ENCODE measurements around the gene SRD5A2. TPM values are rescaled to one million over a fixed set of nuclear protein-coding genes. Genes with fewer than 3 reads are reported as not detected.

The SRD5A2 gene
- total RNA-seq, 1 donor from 2014 or later, result not detected

GRCh38 chr2:31534636-31535035, 46.1 kb downstream of the SRD5A2 start:
- ChIA-PET CTCF (no interaction called here), POLR2A (no interaction called here)
- Mint-ChIP-seq H3K27ac (no peak overlapping the region), H3K4me1 (no peaks in the 10 kb centered on the region), H3K27me3 (peaks cover 13% of the 10 kb centered on the region), H3K9me3 (no peaks in the 10 kb centered on the region), H3K4me3 (no peak overlapping the region), H3K36me3 (ENCODE audit: low read depth) (no peaks in the 10 kb centered on the region)
- intact Hi-C loops (cut with micrococcal nuclease), result no loop called here
- no peak for TF ChIP-seq CTCF (IDR thresholded peaks at IDR 0.05)
- DNase-seq, result no peak
- ATAC-seq (ENCODE audit: low read depth), result no peak

- Mint-ChIP-seq H3K27ac (no peak overlapping the region), H3K9me3 (no peaks in the 10 kb centered on the region), H3K27me3 (peaks cover 21% of the 10 kb centered on the region), H3K36me3 (ENCODE audit: low read depth) (no peaks in the 10 kb centered on the region), H3K4me3 (no peak overlapping the region), H3K4me1 (no peaks in the 10 kb centered on the region)
- TF ChIP-seq CTCF (IDR thresholded peaks at IDR 0.05), result no peak
- ATAC-seq (ENCODE audit: low read depth) (no peak), DNase-seq (no peak)
- intact Hi-C loops (cut with micrococcal nuclease), result no loop called here
- ChIA-PET POLR2A (no interaction called here), CTCF (no interaction called here)
Measured at GRCh38 chr2:31533036-31533435, 47.7 kb downstream of the SRD5A2 start.

- no peak for TF ChIP-seq CTCF (IDR thresholded peaks at IDR 0.05)
- intact Hi-C loops (cut with micrococcal nuclease), result no loop called here
- Mint-ChIP-seq H3K9me3 (no peaks in the 10 kb centered on the region), H3K27me3 (peaks cover 19% of the 10 kb centered on the region), H3K27ac (no peak overlapping the region), H3K36me3 (ENCODE audit: low read depth) (no peaks in the 10 kb centered on the region), H3K4me1 (no peaks in the 10 kb centered on the region), H3K4me3 (no peak overlapping the region)
- ChIA-PET CTCF (no interaction called here), POLR2A (no interaction called here)
- DNase-seq, result no peak
- no peak for ATAC-seq (ENCODE audit: low read depth)
Measured at GRCh38 chr2:31531101-31531500, 49.6 kb downstream of the SRD5A2 start.

GRCh38 chr2:31529256-31529655, 51.5 kb downstream of the SRD5A2 start:
- H3K27ac Mint-ChIP-seq, result no peak overlapping the region
- peaks cover 30% of the 10 kb centered on the region for H3K27me3 Mint-ChIP-seq
- no peak for TF ChIP-seq CTCF (IDR thresholded peaks at IDR 0.05)
- intact Hi-C loops (cut with micrococcal nuclease), result loop anchor here (10.0 kb wide), 2 partner anchors 1364 to 1444 kb away; no protein-coding TSS in a partner anchor
- no peaks in the 10 kb centered on the region for H3K36me3 Mint-ChIP-seq (ENCODE audit: low read depth)
- no peaks in the 10 kb centered on the region for H3K9me3 Mint-ChIP-seq
- ATAC-seq (ENCODE audit: low read depth) (no peak), DNase-seq (no peak)
- CTCF ChIA-PET, result interaction anchor here (1.2 kb wide), 1 partner anchor 818 kb away, joined by 4 read pairs; no protein-coding TSS in a partner anchor
- no peaks in the 10 kb centered on the region for H3K4me1 Mint-ChIP-seq
- no peak overlapping the region for H3K4me3 Mint-ChIP-seq
- POLR2A ChIA-PET, result no interaction called here

GRCh38 chr2:31528823-31529222, 51.9 kb downstream of the SRD5A2 start:
- ATAC-seq (ENCODE audit: low read depth) (no peak), DNase-seq (no peak)
- intact Hi-C loops (cut with micrococcal nuclease), result loop anchor here (10.0 kb wide), 2 partner anchors 1364 to 1444 kb away; no protein-coding TSS in a partner anchor
- TF ChIP-seq CTCF (IDR thresholded peaks at IDR 0.05), result no peak
- H3K4me1 Mint-ChIP-seq, result no peaks in the 10 kb centered on the region
- peaks cover 31% of the 10 kb centered on the region for H3K27me3 Mint-ChIP-seq
- H3K9me3 Mint-ChIP-seq, result no peaks in the 10 kb centered on the region
- no peak overlapping the region for H3K4me3 Mint-ChIP-seq
- CTCF ChIA-PET, result interaction anchor here (1.2 kb wide), 1 partner anchor 817 kb away, joined by 4 read pairs; no protein-coding TSS in a partner anchor
- H3K36me3 Mint-ChIP-seq (ENCODE audit: low read depth), result no peaks in the 10 kb centered on the region
- H3K27ac Mint-ChIP-seq, result no peak overlapping the region
- POLR2A ChIA-PET, result no interaction called here
